Fibroblast of lung (primary cell): Measurements from ENCODE around the gene USP5. TPM values are rescaled to one million over a fixed set of nuclear protein-coding genes. Genes with fewer than 3 reads are reported as not detected.
A peak's percentile ranks its signal among the peaks of the same experiment; 100 is the strongest.

Experiments used
- DNase-seq, 2 donors: peaks; one replicate each; pipeline versions ENCODE4 v3.0.0 to v3.0.0-alpha.2; 2010; ENCODE audit warnings: low read depth in 2 of 2
- H2AFZ ChIP-seq: 2 replicates; pipeline ENCODE4 v1.5.1; 2012; ENCODE audit warnings: low read length, control low read depth, inconsistent platforms
- H3K27ac ChIP-seq: 2 replicates; pipeline ENCODE4 v1.5.1; 2011; ENCODE audit warnings: low read length, control low read depth; ENCODE audit not compliant: insufficient read depth
- H3K27me3 ChIP-seq: 2 replicates; pipeline ENCODE4 v1.5.1; 2011; ENCODE audit warnings: mild to moderate bottlenecking, low read length; ENCODE audit not compliant: control insufficient read depth, insufficient read depth
- H3K36me3 ChIP-seq: 2 replicates; pipeline ENCODE4 v1.5.1; 2011; ENCODE audit warnings: low read length; ENCODE audit not compliant: control insufficient read depth, insufficient read depth
- H3K4me1 ChIP-seq: 2 replicates; pipeline ENCODE4 v1.5.1; 2011; ENCODE audit warnings: low read length; ENCODE audit not compliant: control insufficient read depth, insufficient read depth; ENCODE audit errors: extremely low read depth
- H3K4me2 ChIP-seq: 2 replicates; pipeline ENCODE4 v1.5.1; 2011; ENCODE audit warnings: low read length, control low read depth; ENCODE audit not compliant: insufficient read depth; ENCODE audit errors: extremely low read depth
- H3K4me3 ChIP-seq, 4 experiments: fragments of 200-600 bp in 1 of 4; sonication (generic) in 1 of 4; replicated peaks in 1 of 4; 2 replicates each; pipeline ENCODE4 v1.5.1; 2011 to 2016; ENCODE audit warnings: low read length in 4 of 4, low read depth in 3 of 4, mild to moderate bottlenecking in 3 of 4, control low read depth in 2 of 4, inconsistent platforms in 1 of 4, mixed read lengths in 1 of 4; ENCODE audit not compliant: insufficient read depth in 1 of 4; ENCODE audit errors: control extremely low read depth in 1 of 4
- H3K79me2 ChIP-seq: 2 replicates; pipeline ENCODE4 v1.5.1; 2012; ENCODE audit warnings: mild to moderate bottlenecking, low read length, inconsistent platforms; ENCODE audit not compliant: control insufficient read depth, insufficient read depth
- H3K9ac ChIP-seq: 2 replicates; pipeline ENCODE4 v1.5.1; 2011; ENCODE audit warnings: mild to moderate bottlenecking, low read length, control low read depth; ENCODE audit not compliant: insufficient read depth
- H3K9me3 ChIP-seq: 2 replicates; pipeline ENCODE4 v1.5.1; 2012; ENCODE audit warnings: low read depth, low read length; ENCODE audit not compliant: control insufficient read depth, insufficient read depth
- H4K20me1 ChIP-seq: 2 replicates; pipeline ENCODE4 v1.5.1; 2011; ENCODE audit warnings: low read length; ENCODE audit not compliant: control insufficient read depth, insufficient read depth; ENCODE audit errors: extremely low read depth
- CTCF ChIP-seq, 2 donors: IDR thresholded peaks in 1 of 2; conservative IDR thresholded peaks in 1 of 2; 1 replicate in 1 of 2; 2 replicates in 1 of 2; pipeline ENCODE4 v1.5.1; 2011 to 2012; ENCODE audit warnings: low read length in 2 of 2, control low read depth in 1 of 2, inconsistent platforms in 1 of 2, low read depth in 1 of 2, mild to moderate bottlenecking in 1 of 2
- EZH2 ChIP-seq: IDR thresholded peaks from 2 replicates; pipeline ENCODE4 v1.5.1; 2012; ENCODE audit warnings: low read length, control low read depth, mild to moderate bottlenecking; ENCODE audit errors: missing control alignments
- polyA plus RNA-seq, 2 donors: library from polyadenylated mRNA; depleted of rRNA in 1 of 2; stranded (reverse) in 1 of 2; unstranded in 1 of 2; fragments of >200 nt; gene quantifications; 2 replicates each; pipeline ENCODE4 v1.2.1, GENCODE V29; 2011 to 2012; ENCODE audit warnings: missing spikeins in 1 of 2
- total RNA-seq: library from RNA; depleted of rRNA; stranded (reverse); fragments of >200 nt; gene quantifications from 2 replicates; pipeline ENCODE4 v1.2.1, GENCODE V29; 2014

USP5 gene
- total and polyA plus RNA-seq, 2 donors (not counting 1 experiment from before 2014, with no cell fraction given): 42.2 to 69.9 TPM

GRCh38 chr12:6828781-6829535 lies 23.0 kb upstream of the USP5 start:
- H3K27me3 ChIP-seq: no peaks in the 10 kb centered on the region
- peak; percentile 57 to 65 for DNase-seq

GRCh38 chr12:6829536-6830220 lies 22.3 kb upstream of the USP5 start:
- no peaks in the 10 kb centered on the region for H3K27me3 ChIP-seq
- DNase-seq: no peak
- peaks cover 26% of the 10 kb centered on the region for H3K36me3 ChIP-seq
- no peaks in the 10 kb centered on the region for H4K20me1 ChIP-seq
- H3K4me2 ChIP-seq: peak overlapping the region; percentile 88
- peak overlapping the region; percentile 73 to 97 (median 94) for H3K4me3 ChIP-seq
- peak overlapping the region; percentile 90 for H3K27ac ChIP-seq
- peaks cover 26% of the 10 kb centered on the region for H3K79me2 ChIP-seq
- TF ChIP-seq CTCF (conservative IDR thresholded peaks at IDR 0.05 in 1 of 2, IDR thresholded peaks at IDR 0.05 in 1 of 2; ENCODE audit: low read depth in 1 of 2, low read length in 2 of 2) (peak in 1 of 2 donors; percentile 28), EZH2 (no peak)
- peak overlapping the region; percentile 61 for H2AFZ ChIP-seq
- H3K9ac ChIP-seq: peak overlapping the region; percentile 91
- no peaks in the 10 kb centered on the region for H3K9me3 ChIP-seq
- peaks cover 17% of the 10 kb centered on the region for H3K4me1 ChIP-seq

More at GRCh38 chr12:6828781-6829535, 23.0 kb upstream of the USP5 start:
- peak overlapping the region; percentile 61 for H2AFZ ChIP-seq
- no peaks in the 10 kb centered on the region for H3K9me3 ChIP-seq
- H3K79me2 ChIP-seq: peaks cover 26% of the 10 kb centered on the region
- peak overlapping the region; percentile 73 to 97 (median 94) for H3K4me3 ChIP-seq
- no peaks in the 10 kb centered on the region for H4K20me1 ChIP-seq
- H3K27ac ChIP-seq: peak overlapping the region; percentile 90
- H3K4me1 ChIP-seq: peaks cover 18% of the 10 kb centered on the region
- peak overlapping the region; percentile 91 for H3K9ac ChIP-seq
- H3K36me3 ChIP-seq: peaks cover 26% of the 10 kb centered on the region
- H3K4me2 ChIP-seq: peak overlapping the region; percentile 88
- TF ChIP-seq CTCF (conservative IDR thresholded peaks at IDR 0.05 in 1 of 2, IDR thresholded peaks at IDR 0.05 in 1 of 2; ENCODE audit: low read depth in 1 of 2, low read length in 2 of 2): no peak
- TF ChIP-seq EZH2: no peak

- Histone ChIP-seq H3K27me3 (no peaks in the 10 kb centered on the region), H3K36me3 (peaks cover 26% of the 10 kb centered on the region), H3K4me2 (peak overlapping the region; percentile 88), H4K20me1 (no peaks in the 10 kb centered on the region), H3K4me3 (peak overlapping the region; percentile 73 to 97 (median 94)), H3K4me1 (peaks cover 10% of the 10 kb centered on the region), H2AFZ (no peak overlapping the region), H3K79me2 (peaks cover 26% of the 10 kb centered on the region), H3K9me3 (no peaks in the 10 kb centered on the region), H3K9ac (no peak overlapping the region), H3K27ac (no peak overlapping the region)
- no peak for TF ChIP-seq CTCF (conservative IDR thresholded peaks at IDR 0.05 in 1 of 2, IDR thresholded peaks at IDR 0.05 in 1 of 2; ENCODE audit: low read depth in 1 of 2, low read length in 2 of 2)
- no peak for TF ChIP-seq EZH2
- DNase-seq: no peak
Observed at GRCh38 chr12:6830286-6830890, 21.6 kb upstream of the USP5 start.
